Esophagus muscularis mucosa (tissue), 4 donors: Measurements from ENCODE around the gene ADAMTS6.

ENCODE experiments used
- CTCF ChIP-seq, 3 experiments: fragments of 200-600 bp in 2 of 3; fragments of 450-650 bp in 1 of 3; sonication (generic) in 2 of 3; IDR thresholded peaks; one replicate each; pipeline ENCODE4 v1.5.1; 2017 to 2019; ENCODE audit warnings: antibody characterized with exemption in 3 of 3, mild to moderate bottlenecking in 2 of 3, moderate library complexity in 1 of 3
- EP300 ChIP-seq: sonication (generic); formaldehyde crosslinking; IDR thresholded peaks from one replicate; pipeline ENCODE4 v1.6.1; 2017; ENCODE audit warnings: antibody characterized with exemption
- POLR2A ChIP-seq: fragments of 450-650 bp; IDR thresholded peaks from one replicate; pipeline ENCODE4 v1.6.1; 2017; ENCODE audit warnings: antibody characterized with exemption, moderate library complexity, mild to moderate bottlenecking, low read depth
- POLR2AphosphoS5 ChIP-seq, 2 donors: sonication (generic); formaldehyde crosslinking; IDR thresholded peaks; one replicate each; pipeline ENCODE4 v1.6.1; 2017; ENCODE audit warnings: antibody characterized with exemption in 2 of 2

- TF ChIP-seq EP300 (no peak), CTCF (IDR thresholded peaks at IDR 0.05) (no peak), POLR2A (no peak), POLR2AphosphoS5 (IDR thresholded peaks at IDR 0.05) (no peak)
Measured at GRCh38 chr5:65142016-65142415, 339.7 kb downstream of the ADAMTS6 start.
